Measurements from ENCODE around the gene CKMT1A.
"Not testable (repeated sequence)": the region's sequence is repeated elsewhere in the genome, so short reads cannot be mapped to it uniquely, and the experiment has no call there.

The CKMT1A gene

GRCh38 chr15:43693148-43694022, at the start of gene CKMT1A:
TSS of gene CKMT1A (plus strand) at chr15:43693859. CDS start at chr15:43694051, 192 bp downstream.
- not testable (repeated sequence) for H3K4me3 ChIP-seq (ENCODE audit: low read length)

- H3K4me3 ChIP-seq (ENCODE audit: low read length): no peak within 1 kb of the TSS
- no peak for TF ChIP-seq ZNF274 (IDR thresholded peaks at IDR 0.05; ENCODE audit: low read depth, low read length)
Observed at GRCh38 chr15:43648649-43649429, 44.8 kb upstream of the CKMT1A start, which contains the start of gene CATSPER2. TSS of gene CATSPER2 (minus strand) at chr15:43648844. CDS start at chr15:43648061, 783 bp downstream.

- not testable (repeated sequence) for H3K4me3 ChIP-seq (ENCODE audit: low read length)
Observed at GRCh38 chr15:43649430-43649926, 44.2 kb upstream of the CKMT1A start.

GRCh38 chr15:43659727-43660126, 33.9 kb upstream of the CKMT1A start:
- not testable (repeated sequence) for H3K4me3 ChIP-seq (ENCODE audit: low read length)

- H3K4me3 ChIP-seq (ENCODE audit: low read length): not testable (repeated sequence)
Observed at GRCh38 chr15:43662293-43662692, 31.4 kb upstream of the CKMT1A start.

- H3K4me3 ChIP-seq (ENCODE audit: low read length): not testable (repeated sequence)
Observed at GRCh38 chr15:43663333-43663732, 30.3 kb upstream of the CKMT1A start.

- H3K4me3 ChIP-seq (ENCODE audit: low read length): not testable (repeated sequence)
Observed at GRCh38 chr15:43666177-43666576, 27.5 kb upstream of the CKMT1A start.

- not testable (repeated sequence) for H3K4me3 ChIP-seq (ENCODE audit: low read length)
Observed at GRCh38 chr15:43674175-43674574, 19.5 kb upstream of the CKMT1A start.

GRCh38 chr15:43689604-43690301, 3.9 kb upstream of the CKMT1A start:
- not testable (repeated sequence) for H3K4me3 ChIP-seq (ENCODE audit: low read length)

- not testable (repeated sequence) for H3K4me3 ChIP-seq (ENCODE audit: low read length)
Observed at GRCh38 chr15:43692679-43693078, 980 bp upstream of the CKMT1A start.

GRCh38 chr15:43702174-43702573, 8.5 kb downstream of the CKMT1A start:
- no peak for TF ChIP-seq ZNF274 (IDR thresholded peaks at IDR 0.05; ENCODE audit: low read depth, low read length)
- H3K4me3 ChIP-seq (ENCODE audit: low read length): no peak overlapping the region

GRCh38 chr15:43702701-43703424, 9.2 kb downstream of the CKMT1A start:
- H3K4me3 ChIP-seq (ENCODE audit: low read length): no peak overlapping the region
- TF ChIP-seq ZNF274 (IDR thresholded peaks at IDR 0.05; ENCODE audit: low read depth, low read length): no peak

GRCh38 chr15:43710431-43711131, 16.9 kb downstream of the CKMT1A start:
- not testable (repeated sequence) for H3K4me3 ChIP-seq (ENCODE audit: low read length)

GRCh38 chr15:43723151-43723550, 29.5 kb downstream of the CKMT1A start:
- no peak for TF ChIP-seq ZNF274 (IDR thresholded peaks at IDR 0.05; ENCODE audit: low read depth, low read length)
- H3K4me3 ChIP-seq (ENCODE audit: low read length): no peak overlapping the region

- not testable (repeated sequence) for H3K4me3 ChIP-seq (ENCODE audit: low read length)
Observed at GRCh38 chr15:43726306-43726705, 32.6 kb downstream of the CKMT1A start.

GRCh38 chr15:43728053-43728725, 34.5 kb downstream of the CKMT1A start:
- H3K4me3 ChIP-seq (ENCODE audit: low read length): not testable (repeated sequence)
